GM23338 (cell line): ENCODE measurements around the gene A3GALT2. TPM values are rescaled to one million over a fixed set of nuclear protein-coding genes. Genes with fewer than 3 reads are reported as not detected.

Experiments
- CREB1 ChIP-seq: fragments of 250-450 bp; sonication (Bioruptor Pico); IDR thresholded peaks from 2 replicates; pipeline ENCODE4 v1.5.0; 2020; ENCODE audit warnings: low read depth, mild to moderate bottlenecking, moderate library complexity
- ETS1 ChIP-seq: IDR thresholded peaks from 2 replicates; pipeline ENCODE4 v1.6.1; 2016; ENCODE audit warnings: antibody characterized with exemption
- EZH2 ChIP-seq: fragments of 200-600 bp; sonication (generic); IDR thresholded peaks from one replicate; pipeline ENCODE4 v1.8.0; 2017; ENCODE audit warnings: antibody characterized with exemption, mild to moderate bottlenecking, low read depth; ENCODE audit not compliant: unreplicated experiment
- EZH2phosphoT487 ChIP-seq: fragments of 200-600 bp; sonication (generic); IDR thresholded peaks from one replicate; pipeline ENCODE4 v1.8.1; 2018; ENCODE audit warnings: antibody characterized with exemption; ENCODE audit not compliant: unreplicated experiment
- NANOG ChIP-seq: IDR thresholded peaks from 2 replicates; pipeline ENCODE4 v1.6.1; 2016; ENCODE audit warnings: antibody characterized with exemption, borderline replicate concordance
- POLR2AphosphoS5 ChIP-seq: IDR thresholded peaks from 2 replicates; pipeline ENCODE4 v1.6.1; 2016; ENCODE audit warnings: antibody characterized with exemption, low read depth
- STAT1 ChIP-seq: IDR thresholded peaks from one replicate; pipeline ENCODE4 v1.6.1; 2016; ENCODE audit warnings: antibody characterized with exemption; ENCODE audit not compliant: unreplicated experiment
- ZNF114 ChIP-seq: fragments of 250-450 bp; sonication (Bioruptor Pico); IDR thresholded peaks from 2 replicates; pipeline ENCODE4 v1.5.0; 2020; ENCODE audit warnings: mild to moderate bottlenecking, moderate library complexity
- ZNF331 ChIP-seq: fragments of 250-450 bp; sonication (Bioruptor Pico); IDR thresholded peaks from 2 replicates; pipeline ENCODE4 v1.5.0; 2020; ENCODE audit warnings: low read depth, mild to moderate bottlenecking, moderate library complexity
- ZNF462 ChIP-seq: fragments of 250-450 bp; sonication (Bioruptor Pico); IDR thresholded peaks from 2 replicates; pipeline ENCODE4 v1.5.0; 2020; ENCODE audit warnings: mild to moderate bottlenecking, moderate library complexity
- polyA plus RNA-seq: library from polyadenylated mRNA; unstranded; fragments of >200 nt; fragmentation: Nextera tagmentation; extraction: Ambion mirVana; gene quantifications from 2 replicates; pipeline ENCODE4 v1.2.1, GENCODE V29; 2016
- total RNA-seq: library from RNA; depleted of rRNA; stranded (reverse); fragments of >200 nt; shearing (Covaris generic); gene quantifications from 2 replicates; pipeline ENCODE4 v1.2.3, GENCODE V29; 2014

A3GALT2 gene
- total and polyA plus RNA-seq, 2 experiments from 2014 or later = not detected

GRCh38 chr1:33268927-33269610, 51.8 kb downstream of the A3GALT2 start (continued):
- TF ChIP-seq ZNF462 (no peak), EZH2phosphoT487 (no peak), ZNF331 (CRISPR knock-in tag) (no peak), ETS1 (no peak), ZNF114 (CRISPR knock-in tag) (no peak), CREB1 (CRISPR knock-in tag) (no peak), EZH2 (no peak), STAT1 (no peak), NANOG (no peak), POLR2AphosphoS5 (no peak)
